ENCODE measurements around the gene PEA15. TPM values are rescaled to one million over a fixed set of nuclear protein-coding genes. Genes with fewer than 3 reads are reported as not detected.

PEA15 gene
- total and polyA plus RNA-seq, 9 of the 15 experiments (the other 6 are each of a cell fraction or from before 2014, with no cell fraction given) = 8.2 to 175 (median 35.4) TPM

DNA sequence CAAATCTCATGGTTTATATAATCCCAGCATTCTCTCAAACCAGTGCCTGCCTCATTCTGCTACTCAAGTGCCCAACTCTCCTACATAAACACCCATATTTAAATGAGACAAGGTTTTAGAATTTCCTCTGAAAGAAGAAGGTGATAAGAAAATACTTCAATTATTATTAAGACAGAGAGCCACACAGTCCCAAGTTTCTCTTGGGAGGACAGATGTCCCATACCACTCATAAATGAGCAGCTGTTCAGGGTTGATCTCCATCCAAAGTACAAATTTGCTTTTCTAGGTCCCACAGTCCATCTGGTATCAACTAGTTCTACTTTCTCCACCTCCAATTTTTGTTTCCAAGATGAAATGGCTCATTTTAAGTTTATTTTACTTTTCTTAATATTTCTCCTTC, 45.8 kb downstream of the PEA15 start:
- POLR2A ChIA-PET = interaction anchor here (0.5 to 4.3 kb wide), 6 partner anchors 10 to 115 kb away, joined by 3 to 31 read pairs (median 3); partner anchors contain the start of gene DCAF8
- H3K9me3 ChIP-seq (replicated peaks; ENCODE audit: control insufficient read depth, insufficient read depth, low read depth, low read length) = no peaks in the 10 kb centered on the region
- in situ Hi-C loops (cut with MboI) = no loop called here
- peaks cover 51% of the 10 kb centered on the region for H3K79me2 ChIP-seq (ENCODE audit: control insufficient read depth, insufficient read depth, low read length)
- H2AFZ ChIP-seq (ENCODE audit: low read depth, low read length) = no peak overlapping the region
- no peaks in the 10 kb centered on the region for H3K4me1 ChIP-seq (replicated peaks in 1 of 2; ENCODE audit: control insufficient read depth in 2 of 2, insufficient read depth in 2 of 2, low read length in 2 of 2)
- CTCF ChIA-PET (ENCODE audit: low intra/inter-chr PET ratio) = interaction anchor here (2.1 kb wide), 1 partner anchor 151 kb away, joined by 11 read pairs; the partner anchor contains the start of gene IGSF8
- TF ChIP-seq, protein P1, sequence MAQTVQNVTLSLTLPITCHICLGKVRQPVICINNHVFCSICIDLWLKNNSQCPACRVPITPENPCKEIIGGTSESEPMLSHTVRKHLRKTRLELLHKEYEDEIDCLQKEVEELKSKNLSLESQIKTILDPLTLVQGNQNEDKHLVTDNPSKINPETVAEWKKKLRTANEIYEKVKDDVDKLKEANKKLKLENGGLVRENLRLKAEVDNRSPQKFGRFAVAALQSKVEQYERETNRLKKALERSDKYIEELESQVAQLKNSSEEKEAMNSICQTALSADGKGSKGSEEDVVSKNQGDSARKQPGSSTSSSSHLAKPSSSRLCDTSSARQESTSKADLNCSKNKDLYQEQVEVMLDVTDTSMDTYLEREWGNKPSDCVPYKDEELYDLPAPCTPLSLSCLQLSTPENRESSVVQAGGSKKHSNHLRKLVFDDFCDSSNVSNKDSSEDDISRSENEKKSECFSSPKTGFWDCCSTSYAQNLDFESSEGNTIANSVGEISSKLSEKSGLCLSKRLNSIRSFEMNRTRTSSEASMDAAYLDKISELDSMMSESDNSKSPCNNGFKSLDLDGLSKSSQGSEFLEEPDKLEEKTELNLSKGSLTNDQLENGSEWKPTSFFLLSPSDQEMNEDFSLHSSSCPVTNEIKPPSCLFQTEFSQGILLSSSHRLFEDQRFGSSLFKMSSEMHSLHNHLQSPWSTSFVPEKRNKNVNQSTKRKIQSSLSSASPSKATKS (CRISPR knock-in tag; IDR thresholded peaks at IDR 0.05) = no peak
- no peak for TF ChIP-seq BRD4 (IDR thresholded peaks at IDR 0.05)
- no peak for TF ChIP-seq EWSR1 (IDR thresholded peaks at IDR 0.05; ENCODE audit: borderline replicate concordance, low read depth, partially characterized antibody)
- TF ChIP-seq PYGO2 (tag; IDR thresholded peaks at IDR 0.05) = no peak
- no peak for TF ChIP-seq HDGF (IDR thresholded peaks at IDR 0.05)
- no peak for TF ChIP-seq MECOM (CRISPR knock-in tag; IDR thresholded peaks at IDR 0.05)
- no peak for TF ChIP-seq NFXL1 (CRISPR knock-in tag; IDR thresholded peaks at IDR 0.05)
- TF ChIP-seq, protein P2, sequence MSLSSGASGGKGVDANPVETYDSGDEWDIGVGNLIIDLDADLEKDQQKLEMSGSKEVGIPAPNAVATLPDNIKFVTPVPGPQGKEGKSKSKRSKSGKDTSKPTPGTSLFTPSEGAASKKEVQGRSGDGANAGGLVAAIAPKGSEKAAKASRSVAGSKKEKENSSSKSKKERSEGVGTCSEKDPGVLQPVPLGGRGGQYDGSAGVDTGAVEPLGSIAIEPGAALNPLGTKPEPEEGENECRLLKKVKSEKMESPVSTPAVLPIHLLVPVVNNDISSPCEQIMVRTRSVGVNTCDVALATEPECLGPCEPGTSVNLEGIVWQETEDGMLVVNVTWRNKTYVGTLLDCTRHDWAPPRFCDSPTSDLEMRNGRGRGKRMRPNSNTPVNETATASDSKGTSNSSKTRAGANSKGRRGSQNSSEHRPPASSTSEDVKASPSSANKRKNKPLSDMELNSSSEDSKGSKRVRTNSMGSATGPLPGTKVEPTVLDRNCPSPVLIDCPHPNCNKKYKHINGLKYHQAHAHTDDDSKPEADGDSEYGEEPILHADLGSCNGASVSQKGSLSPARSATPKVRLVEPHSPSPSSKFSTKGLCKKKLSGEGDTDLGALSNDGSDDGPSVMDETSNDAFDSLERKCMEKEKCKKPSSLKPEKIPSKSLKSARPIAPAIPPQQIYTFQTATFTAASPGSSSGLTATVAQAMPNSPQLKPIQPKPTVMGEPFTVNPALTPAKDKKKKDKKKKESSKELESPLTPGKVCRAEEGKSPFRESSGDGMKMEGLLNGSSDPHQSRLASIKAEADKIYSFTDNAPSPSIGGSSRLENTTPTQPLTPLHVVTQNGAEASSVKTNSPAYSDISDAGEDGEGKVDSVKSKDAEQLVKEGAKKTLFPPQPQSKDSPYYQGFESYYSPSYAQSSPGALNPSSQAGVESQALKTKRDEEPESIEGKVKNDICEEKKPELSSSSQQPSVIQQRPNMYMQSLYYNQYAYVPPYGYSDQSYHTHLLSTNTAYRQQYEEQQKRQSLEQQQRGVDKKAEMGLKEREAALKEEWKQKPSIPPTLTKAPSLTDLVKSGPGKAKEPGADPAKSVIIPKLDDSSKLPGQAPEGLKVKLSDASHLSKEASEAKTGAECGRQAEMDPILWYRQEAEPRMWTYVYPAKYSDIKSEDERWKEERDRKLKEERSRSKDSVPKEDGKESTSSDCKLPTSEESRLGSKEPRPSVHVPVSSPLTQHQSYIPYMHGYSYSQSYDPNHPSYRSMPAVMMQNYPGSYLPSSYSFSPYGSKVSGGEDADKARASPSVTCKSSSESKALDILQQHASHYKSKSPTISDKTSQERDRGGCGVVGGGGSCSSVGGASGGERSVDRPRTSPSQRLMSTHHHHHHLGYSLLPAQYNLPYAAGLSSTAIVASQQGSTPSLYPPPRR (CRISPR knock-in tag; IDR thresholded peaks at IDR 0.05; ENCODE audit: borderline replicate concordance) = no peak
- no peak for TF ChIP-seq ZNF445 (CRISPR knock-in tag; IDR thresholded peaks at IDR 0.05; ENCODE audit: low read depth)
- TF ChIP-seq SP2 (IDR thresholded peaks at IDR 0.05; ENCODE audit: extremely low read depth, low read depth, low read length, poor library complexity, severe bottlenecking) = no peak
- ATAC-seq (no peak), FAIRE-seq (no peak), DNase-seq (ENCODE audit: extremely low read depth in 1 of 4, low spot score in 3 of 4) (no peak)
- H3K9me1 ChIP-seq (ENCODE audit: control insufficient read depth, insufficient read depth, low read length) = no peaks in the 10 kb centered on the region
- H3K4me3 ChIP-seq = no peak overlapping the region
- H3K27ac ChIP-seq (ENCODE audit: extremely low read depth, low read depth, low read length) = no peak overlapping the region
- H3K36me3 ChIP-seq (ENCODE audit: control insufficient read depth, insufficient read depth, low read length) = peaks cover 27% of the 10 kb centered on the region
- no peak overlapping the region for H3K9ac ChIP-seq (ENCODE audit: insufficient read depth in 1 of 2, low read depth in 2 of 2, low read length in 2 of 2)
- intact Hi-C loops (cut with micrococcal nuclease) = no loop called here
- BruUV-seq (replicated peaks) = no TSS peak
- H3K4me2 ChIP-seq (ENCODE audit: insufficient read depth, low read length) = no peak overlapping the region
- no peaks in the 10 kb centered on the region for H4K20me1 ChIP-seq (replicated peaks; ENCODE audit: control insufficient read depth, insufficient read depth, low read length)
- H3K27me3 ChIP-seq (ENCODE audit: control insufficient read depth in 2 of 2, insufficient read depth in 2 of 2, low read length in 2 of 2) = no peaks in the 10 kb centered on the region
